Measurements from ENCODE around the gene FAM171A2. TPM values are rescaled to one million over a fixed set of nuclear protein-coding genes. Genes with fewer than 3 reads are reported as not detected.

Gene FAM171A2
- total RNA-seq, 1 experiment from 2014 or later, result 9.3 TPM

GRCh38 chr17:44385287-44386181 is 21.9 kb upstream of the FAM171A2 start:
- H3K4me3 ChIP-seq, result peak overlapping the region; percentile 40
- H3K36me3 ChIP-seq, result no peaks in the 10 kb centered on the region
- DNase-seq, result peak; percentile 62
- H3K9me3 ChIP-seq, result no peaks in the 10 kb centered on the region
- peaks cover 21% of the 10 kb centered on the region for H3K27me3 ChIP-seq

GRCh38 chr17:44384823-44385286 is 21.2 kb upstream of the FAM171A2 start:
- H3K9me3 ChIP-seq, result no peaks in the 10 kb centered on the region
- no peak for DNase-seq
- peaks cover 21% of the 10 kb centered on the region for H3K27me3 ChIP-seq
- no peaks in the 10 kb centered on the region for H3K36me3 ChIP-seq
- peak overlapping the region; percentile 40 for H3K4me3 ChIP-seq

- peaks cover 21% of the 10 kb centered on the region for H3K27me3 ChIP-seq
- DNase-seq, result no peak
- H3K36me3 ChIP-seq, result no peaks in the 10 kb centered on the region
- no peak overlapping the region for H3K4me3 ChIP-seq
- H3K9me3 ChIP-seq, result no peaks in the 10 kb centered on the region
These were observed 20.7 kb upstream of the FAM171A2 start for GRCh38 chr17:44384281-44384822.

- H3K36me3 ChIP-seq, result no peaks in the 10 kb centered on the region
- H3K27me3 ChIP-seq, result peaks cover 21% of the 10 kb centered on the region
- no peaks in the 10 kb centered on the region for H3K9me3 ChIP-seq
- DNase-seq, result no peak
- H3K4me3 ChIP-seq, result no peak overlapping the region
These were observed 20.2 kb upstream of the FAM171A2 start for GRCh38 chr17:44383861-44384260.

GRCh38 chr17:44383363-44383762 is 19.7 kb upstream of the FAM171A2 start:
- H3K27me3 ChIP-seq, result peaks cover 21% of the 10 kb centered on the region

GRCh38 chr17:44382917-44383316 is 19.3 kb upstream of the FAM171A2 start:
- no peaks in the 10 kb centered on the region for H3K9me3 ChIP-seq
- peaks cover 21% of the 10 kb centered on the region for H3K27me3 ChIP-seq
- DNase-seq, result no peak
- H3K36me3 ChIP-seq, result no peaks in the 10 kb centered on the region
- H3K4me3 ChIP-seq, result no peak overlapping the region

More at GRCh38 chr17:44383363-44383762, 19.7 kb upstream of the FAM171A2 start:
- no peak for DNase-seq
- Histone ChIP-seq H3K4me3 (no peak overlapping the region), H3K36me3 (no peaks in the 10 kb centered on the region), H3K9me3 (no peaks in the 10 kb centered on the region)

GRCh38 chr17:44381810-44382305 is 18.2 kb upstream of the FAM171A2 start:
- Histone ChIP-seq H3K9me3 (no peaks in the 10 kb centered on the region), H3K36me3 (no peaks in the 10 kb centered on the region), H3K4me3 (no peak overlapping the region), H3K27me3 (peaks cover 21% of the 10 kb centered on the region)
- no peak for DNase-seq

GRCh38 chr17:44380767-44381166 is 17.1 kb upstream of the FAM171A2 start:
- peaks cover 21% of the 10 kb centered on the region for H3K27me3 ChIP-seq
- no peaks in the 10 kb centered on the region for H3K36me3 ChIP-seq
- no peaks in the 10 kb centered on the region for H3K9me3 ChIP-seq
- no peak overlapping the region for H3K4me3 ChIP-seq
- DNase-seq, result no peak

GRCh38 chr17:44379887-44380286 is 16.2 kb upstream of the FAM171A2 start:
- no peaks in the 10 kb centered on the region for H3K36me3 ChIP-seq
- H3K9me3 ChIP-seq, result no peaks in the 10 kb centered on the region
- no peak for DNase-seq
- no peak overlapping the region for H3K4me3 ChIP-seq
- peaks cover 16% of the 10 kb centered on the region for H3K27me3 ChIP-seq

GRCh38 chr17:44378171-44378705 is 14.6 kb upstream of the FAM171A2 start:
- no peaks in the 10 kb centered on the region for H3K36me3 ChIP-seq
- H3K27me3 ChIP-seq, result peaks cover 8% of the 10 kb centered on the region; the same call in 1 of the 2 replicates
- H3K4me3 ChIP-seq, result no peak overlapping the region
- DNase-seq, result no peak
- H3K9me3 ChIP-seq, result no peaks in the 10 kb centered on the region

- Histone ChIP-seq H3K4me3 (no peak overlapping the region), H3K27me3 (peaks cover 4% of the 10 kb centered on the region; the same call in 1 of the 2 replicates), H3K9me3 (no peaks in the 10 kb centered on the region), H3K36me3 (no peaks in the 10 kb centered on the region)
- no peak for DNase-seq
These were observed 13.1 kb upstream of the FAM171A2 start for GRCh38 chr17:44376779-44377178.

- H3K36me3 ChIP-seq, result no peaks in the 10 kb centered on the region
- DNase-seq, result peak; percentile 56
- H3K27me3 ChIP-seq, result no peaks in the 10 kb centered on the region
- H3K4me3 ChIP-seq, result no peak overlapping the region
- no peaks in the 10 kb centered on the region for H3K9me3 ChIP-seq
These were observed 12.5 kb upstream of the FAM171A2 start for GRCh38 chr17:44376124-44376523.

- Histone ChIP-seq H3K27me3 (no peaks in the 10 kb centered on the region), H3K9me3 (no peaks in the 10 kb centered on the region), H3K4me3 (no peak overlapping the region), H3K36me3 (no peaks in the 10 kb centered on the region)
- DNase-seq, result no peak
These were observed 11.8 kb upstream of the FAM171A2 start for GRCh38 chr17:44375196-44376017.

- H3K36me3 ChIP-seq, result no peaks in the 10 kb centered on the region
- no peaks in the 10 kb centered on the region for H3K9me3 ChIP-seq
- H3K27me3 ChIP-seq, result no peaks in the 10 kb centered on the region
- H3K4me3 ChIP-seq, result no peak overlapping the region
- no peak for DNase-seq
These were observed 10.9 kb upstream of the FAM171A2 start for GRCh38 chr17:44374306-44375195.

- Histone ChIP-seq H3K4me3 (no peak overlapping the region), H3K36me3 (no peaks in the 10 kb centered on the region), H3K27me3 (peaks cover 7% of the 10 kb centered on the region; the same call in 1 of the 2 replicates), H3K9me3 (no peaks in the 10 kb centered on the region)
- DNase-seq, result no peak
These were observed 8.4 kb upstream of the FAM171A2 start for GRCh38 chr17:44372036-44372435.
